T-cell (primary cell): ENCODE results near the gene SLC25A41. TPM values are rescaled to one million over a fixed set of nuclear protein-coding genes. Genes with fewer than 3 reads are reported as not detected.
A peak's percentile ranks its signal among the peaks of the same experiment; 100 is the strongest.
"Not testable (repeated sequence)": the region's sequence is repeated elsewhere in the genome, so short reads cannot be mapped to it uniquely, and the experiment has no call there.

Experiments
- ATAC-seq, 4 experiments: fragments of 200-7000 bp in 3 of 4; fragments of 150-1000 bp in 1 of 4; cut with Tn5 transposase; replicated peaks in 1 of 4; 1 replicate in 3 of 4; 2 replicates in 1 of 4; pipeline ENCODE4 v1.10.0; 2021; ENCODE audit warnings: moderate library complexity in 3 of 4, mild to moderate bottlenecking in 2 of 4, moderate number of reproducible peaks in 1 of 4
- CTCF ChIA-PET, 2 donors: fragments of 300-600 bp; sonication (Branson Sonifier 250); formaldehyde crosslinking; loops; one replicate each; lab custom pipeline; 2022; ENCODE audit warnings: antibody characterized with exemption in 2 of 2; lab: Charles Lee
- POLR2A ChIA-PET, 2 donors: fragments of 300-600 bp; sonication (Branson Sonifier 250); formaldehyde crosslinking; loops; one replicate each; lab custom pipeline; 2022; ENCODE audit warnings: antibody characterized with exemption in 2 of 2; lab: Charles Lee
- DNase-seq, 35 experiments: peaks; one replicate each; pipeline versions ENCODE4 v3.0.0 to v3.0.0-alpha.2; 2013 to 2023
- H3K27ac ChIP-seq: one replicate; pipeline ENCODE4 v1.5.1; 2013; ENCODE audit warnings: low read length
- H3K27me3 ChIP-seq, 2 experiments: replicated peaks in 1 of 2; 1 replicate in 1 of 2; 2 replicates in 1 of 2; pipeline versions ENCODE4 v1.6.1 to v1.7.0; 2013; ENCODE audit warnings: low read length in 1 of 2, mixed read lengths in 1 of 2; ENCODE audit not compliant: control insufficient read depth in 2 of 2, insufficient read depth in 2 of 2; ENCODE audit errors: extremely low read depth in 1 of 2
- H3K36me3 ChIP-seq, 2 donors: 1 replicate in 1 of 2; 2 replicates in 1 of 2; pipeline versions ENCODE4 v1.6.1 to v1.7.0; 2013; ENCODE audit warnings: low read length in 1 of 2; ENCODE audit not compliant: control insufficient read depth in 2 of 2, insufficient read depth in 1 of 2; ENCODE audit errors: extremely low read depth in 1 of 2
- H3K4me1 ChIP-seq, 2 experiments: 1 replicate in 1 of 2; 2 replicates in 1 of 2; pipeline versions ENCODE4 v1.6.1 to v1.7.0; 2013; ENCODE audit warnings: low read length in 2 of 2, mixed read lengths in 1 of 2; ENCODE audit not compliant: insufficient read depth in 2 of 2, control insufficient read depth in 1 of 2; ENCODE audit errors: extremely low read depth in 1 of 2
- H3K4me3 ChIP-seq, 2 donors: 1 replicate in 1 of 2; 2 replicates in 1 of 2; pipeline versions ENCODE4 v1.5.1 to v1.7.0; 2013; ENCODE audit warnings: mild to moderate bottlenecking in 2 of 2, low read length in 1 of 2, moderate library complexity in 1 of 2; ENCODE audit not compliant: control insufficient read depth in 1 of 2; ENCODE audit errors: extremely low read depth in 1 of 2
- H3K9me3 ChIP-seq: 2 replicates; pipeline ENCODE4 v1.7.0; 2013
- H3K27ac Mint-ChIP-seq, 2 donors: one replicate each; pipeline ENCODE4 v1.8.0; 2020 to 2021; ENCODE audit warnings: mild to moderate bottlenecking in 2 of 2, mixed read lengths in 2 of 2
- H3K27me3 Mint-ChIP-seq, 2 donors: one replicate each; pipeline ENCODE4 v1.8.0; 2021 to 2022; ENCODE audit warnings: mixed read lengths in 2 of 2
- H3K36me3 Mint-ChIP-seq: one replicate; pipeline ENCODE4 v1.8.0; 2021; ENCODE audit warnings: mixed read lengths
- H3K4me1 Mint-ChIP-seq, 3 donors: one replicate each; pipeline ENCODE4 v1.8.0; 2020 to 2022; ENCODE audit warnings: mixed read lengths in 3 of 3, mild to moderate bottlenecking in 1 of 3
- H3K4me3 Mint-ChIP-seq, 3 donors: one replicate each; pipeline ENCODE4 v1.8.0; 2020 to 2022; ENCODE audit warnings: mild to moderate bottlenecking in 3 of 3, mixed read lengths in 3 of 3, moderate library complexity in 3 of 3
- H3K9me3 Mint-ChIP-seq, 3 donors: one replicate each; pipeline ENCODE4 v1.8.0; 2020 to 2022; ENCODE audit warnings: mixed read lengths in 3 of 3
- WGBS: methylation state at CpG from one replicate; pipeline ENCODE4 v1.1.5; 2013; ENCODE audit warnings: missing lambda C conversion rate; ENCODE audit not compliant: insufficient coverage; 5-methylcytosine and 5-hydroxymethylcytosine counted together
- total RNA-seq, 35 experiments: library from RNA in 6 of 35; stranded (reverse) in 6 of 35; fragments of 120-200 nt in 1 of 35; gene quantifications; one replicate each; pipeline versions ENCODE4 v1.2.1 to v1.2.4 and lab custom pipeline; 2013 to 2026

SLC25A41 gene
- total RNA-seq, 5 donors from 2014 or later (not counting 1 experiment from before 2014, with no cell fraction given) = 0.33 to 0.35 (median 0.33) TPM; not detected in 2

- H3K27ac Mint-ChIP-seq = no peak overlapping the region
- ChIA-PET CTCF (no interaction called here), POLR2A (no interaction called here)
- no peak for ATAC-seq
- WGBS = no CpG with 5 or more reads among the region's 4 CpGs
- H3K27ac ChIP-seq = no peak overlapping the region
- H3K4me3 Mint-ChIP-seq = no peak overlapping the region
- H3K27me3 ChIP-seq = peaks cover 0 to 2% of the 10 kb centered on the region in 2 experiments
- H3K4me3 ChIP-seq = no peak overlapping the region
- no peaks in the 10 kb centered on the region for H3K4me1 ChIP-seq
- no peaks in the 10 kb centered on the region for H3K9me3 ChIP-seq
- no peaks in the 10 kb centered on the region for H3K36me3 ChIP-seq
- H3K36me3 Mint-ChIP-seq = no peaks in the 10 kb centered on the region
- no peaks in the 10 kb centered on the region for H3K27me3 Mint-ChIP-seq
- no peak for DNase-seq
- no peaks in the 10 kb centered on the region for H3K9me3 Mint-ChIP-seq
- H3K4me1 Mint-ChIP-seq = no peaks in the 10 kb centered on the region
Observed at GRCh38 chr19:6439743-6440142, 6.2 kb upstream of the SLC25A41 start.

GRCh38 chr19:6433165-6433564 is 398 bp downstream of the SLC25A41 start:
- no peak overlapping the region for H3K27ac ChIP-seq
- no peaks in the 10 kb centered on the region for H3K9me3 ChIP-seq
- Mint-ChIP-seq H3K36me3 (no peaks in the 10 kb centered on the region), H3K9me3 (no peaks in the 10 kb centered on the region), H3K27ac (no peak overlapping the region), H3K4me3 (no peak overlapping the region), H3K4me1 (peaks cover 0 to 7% (median 2%) of the 10 kb centered on the region in 3 donors), H3K27me3 (no peaks in the 10 kb centered on the region)
- ChIA-PET POLR2A (no interaction called here), CTCF (no interaction called here)
- H3K4me1 ChIP-seq = peaks cover 0 to 7% of the 10 kb centered on the region in 2 experiments
- H3K36me3 ChIP-seq = no peaks in the 10 kb centered on the region
- peaks cover 0 to 6% of the 10 kb centered on the region in 2 experiments for H3K27me3 ChIP-seq
- DNase-seq (no peak), ATAC-seq (no peak)
- H3K4me3 ChIP-seq = no peak overlapping the region
- 96% methylated on average over 4 of the region's 11 CpGs for WGBS

- 88% methylated on average over 11 of the region's 11 CpGs for WGBS
- Mint-ChIP-seq H3K4me3 (no peak overlapping the region), H3K27ac (peak overlapping the region in 1 of 2 donors; percentile 46), H3K36me3 (no peaks in the 10 kb centered on the region), H3K27me3 (no peaks in the 10 kb centered on the region), H3K9me3 (no peaks in the 10 kb centered on the region), H3K4me1 (peaks cover 0 to 7% (median 2%) of the 10 kb centered on the region in 3 donors)
- Histone ChIP-seq H3K36me3 (no peaks in the 10 kb centered on the region), H3K9me3 (no peaks in the 10 kb centered on the region), H3K27me3 (peaks cover 0 to 10% of the 10 kb centered on the region in 2 experiments), H3K4me3 (no peak overlapping the region), H3K27ac (no peak overlapping the region), H3K4me1 (peaks cover 0 to 7% of the 10 kb centered on the region in 2 experiments)
- DNase-seq = no peak
- CTCF ChIA-PET = no interaction called here
- POLR2A ChIA-PET = no interaction called here
- ATAC-seq = no peak
Observed at GRCh38 chr19:6431891-6432290, 1.7 kb downstream of the SLC25A41 start.

- ATAC-seq (no peak), DNase-seq (no peak)
- Mint-ChIP-seq H3K27ac (no peak overlapping the region), H3K4me3 (peak overlapping the region in 1 of 3 donors; percentile 48), H3K9me3 (no peaks in the 10 kb centered on the region), H3K4me1 (peaks cover 9 to 22% (median 14%) of the 10 kb centered on the region in 3 donors), H3K36me3 (no peaks in the 10 kb centered on the region), H3K27me3 (no peaks in the 10 kb centered on the region)
- Histone ChIP-seq H3K27me3 (peaks cover 0 to 10% of the 10 kb centered on the region in 2 experiments), H3K4me3 (no peak overlapping the region), H3K27ac (no peak overlapping the region), H3K4me1 (peaks cover 5 to 21% of the 10 kb centered on the region in 2 experiments), H3K9me3 (no peaks in the 10 kb centered on the region), H3K36me3 (no peaks in the 10 kb centered on the region)
- 34% methylated on average over 8 of the region's 20 CpGs for WGBS
- ChIA-PET CTCF (no interaction called here), POLR2A (no interaction called here)
Observed at GRCh38 chr19:6429419-6430221, 3.9 kb downstream of the SLC25A41 start.

- CTCF ChIA-PET = interaction anchor here in 1 of 2 donors (0.5 kb wide), 1 partner anchor 89 kb away, joined by 6 read pairs; no protein-coding TSS in a partner anchor
- H3K27ac Mint-ChIP-seq, DNase-seq: not testable (repeated sequence)
Observed at GRCh38 chr19:6428692-6429418, 4.7 kb downstream of the SLC25A41 start.

GRCh38 chr19:6427131-6427530 is 6.4 kb downstream of the SLC25A41 start:
- Mint-ChIP-seq H3K9me3 (no peaks in the 10 kb centered on the region), H3K27me3 (no peaks in the 10 kb centered on the region), H3K36me3 (no peaks in the 10 kb centered on the region), H3K27ac (no peak overlapping the region), H3K4me1 (peaks cover 25 to 40% (median 31%) of the 10 kb centered on the region in 3 donors), H3K4me3 (no peak overlapping the region)
- H3K27me3 ChIP-seq = peaks cover 0 to 9% of the 10 kb centered on the region in 2 experiments
- CTCF ChIA-PET = no interaction called here
- no peaks in the 10 kb centered on the region for H3K9me3 ChIP-seq
- 93% methylated on average over 17 of the region's 18 CpGs for WGBS
- POLR2A ChIA-PET = no interaction called here
- DNase-seq (no peak), ATAC-seq (no peak)
- H3K4me3 ChIP-seq = no peak overlapping the region
- H3K27ac ChIP-seq = no peak overlapping the region
- H3K4me1 ChIP-seq = peaks cover 13 to 41% of the 10 kb centered on the region in 2 experiments
- H3K36me3 ChIP-seq = peaks cover 0 to 5% of the 10 kb centered on the region in 2 donors

More at GRCh38 chr19:6428692-6429418, 4.7 kb downstream of the SLC25A41 start:
- Histone ChIP-seq H3K4me1 (peaks cover 5 to 24% of the 10 kb centered on the region in 2 experiments), H3K27me3 (peaks cover 0 to 10% of the 10 kb centered on the region in 2 experiments)
- H3K4me3 Mint-ChIP-seq = peak overlapping the region in 1 of 3 donors; percentile 48
- H3K27me3 Mint-ChIP-seq, ATAC-seq, H3K4me3 ChIP-seq, POLR2A ChIA-PET, H3K36me3 Mint-ChIP-seq, H3K27ac ChIP-seq, H3K9me3 Mint-ChIP-seq, H3K9me3 ChIP-seq, H3K36me3 ChIP-seq: not testable (repeated sequence)
- no CpG with 5 or more reads among the region's 2 CpGs for WGBS
- H3K4me1 Mint-ChIP-seq = peaks cover 9 to 22% (median 14%) of the 10 kb centered on the region in 3 donors
